Measurements from ENCODE around the gene ZNF709. TPM values are rescaled to one million over a fixed set of nuclear protein-coding genes. Genes with fewer than 3 reads are reported as not detected.
"Not testable (repeated sequence)": the region's sequence is repeated elsewhere in the genome, so short reads cannot be mapped to it uniquely, and the experiment has no call there.

The ZNF709 gene
- total and polyA plus RNA-seq, 2 experiments from 2014 or later, result 2.4 to 8.2 TPM

DNA sequence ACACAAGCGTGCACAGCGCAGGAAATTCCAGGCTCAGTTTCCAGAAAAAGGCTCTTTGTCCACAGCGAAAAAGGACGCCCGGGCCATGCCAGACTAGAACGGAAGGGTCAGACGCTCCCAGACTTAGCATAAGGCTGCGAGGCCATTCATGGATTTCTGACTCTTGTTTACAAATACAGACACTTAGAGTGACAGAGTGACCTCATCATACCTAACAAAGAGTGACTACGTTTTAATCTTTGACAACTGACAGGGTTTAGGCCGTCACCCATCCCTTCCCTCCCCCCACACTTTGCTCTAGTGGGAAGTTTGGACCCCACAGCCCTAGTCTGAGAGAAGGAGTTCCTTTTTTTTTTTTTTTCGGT lies 418 bp upstream of the ZNF709 start:
- peak overlapping the region; percentile 58 for H3K4me3 ChIP-seq
- DNase-seq (ENCODE audit: low read depth in 1 of 2, low spot score in 1 of 2), result no peak
- TF ChIP-seq, protein P1, sequence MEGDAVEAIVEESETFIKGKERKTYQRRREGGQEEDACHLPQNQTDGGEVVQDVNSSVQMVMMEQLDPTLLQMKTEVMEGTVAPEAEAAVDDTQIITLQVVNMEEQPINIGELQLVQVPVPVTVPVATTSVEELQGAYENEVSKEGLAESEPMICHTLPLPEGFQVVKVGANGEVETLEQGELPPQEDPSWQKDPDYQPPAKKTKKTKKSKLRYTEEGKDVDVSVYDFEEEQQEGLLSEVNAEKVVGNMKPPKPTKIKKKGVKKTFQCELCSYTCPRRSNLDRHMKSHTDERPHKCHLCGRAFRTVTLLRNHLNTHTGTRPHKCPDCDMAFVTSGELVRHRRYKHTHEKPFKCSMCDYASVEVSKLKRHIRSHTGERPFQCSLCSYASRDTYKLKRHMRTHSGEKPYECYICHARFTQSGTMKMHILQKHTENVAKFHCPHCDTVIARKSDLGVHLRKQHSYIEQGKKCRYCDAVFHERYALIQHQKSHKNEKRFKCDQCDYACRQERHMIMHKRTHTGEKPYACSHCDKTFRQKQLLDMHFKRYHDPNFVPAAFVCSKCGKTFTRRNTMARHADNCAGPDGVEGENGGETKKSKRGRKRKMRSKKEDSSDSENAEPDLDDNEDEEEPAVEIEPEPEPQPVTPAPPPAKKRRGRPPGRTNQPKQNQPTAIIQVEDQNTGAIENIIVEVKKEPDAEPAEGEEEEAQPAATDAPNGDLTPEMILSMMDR (IDR thresholded peaks at IDR 0.05; ENCODE audit: low read depth, low read length), result no peak
- H3K27ac ChIP-seq, result peak overlapping the region; percentile 57
- H3K27me3 ChIP-seq, result no peaks in the 10 kb centered on the region
- no peaks in the 10 kb centered on the region for H3K9me3 ChIP-seq (ENCODE audit: low read depth)
- no peaks in the 10 kb centered on the region for H3K36me3 ChIP-seq
- peaks cover 16% of the 10 kb centered on the region for H3K4me1 ChIP-seq (ENCODE audit: low read depth)

DNA sequence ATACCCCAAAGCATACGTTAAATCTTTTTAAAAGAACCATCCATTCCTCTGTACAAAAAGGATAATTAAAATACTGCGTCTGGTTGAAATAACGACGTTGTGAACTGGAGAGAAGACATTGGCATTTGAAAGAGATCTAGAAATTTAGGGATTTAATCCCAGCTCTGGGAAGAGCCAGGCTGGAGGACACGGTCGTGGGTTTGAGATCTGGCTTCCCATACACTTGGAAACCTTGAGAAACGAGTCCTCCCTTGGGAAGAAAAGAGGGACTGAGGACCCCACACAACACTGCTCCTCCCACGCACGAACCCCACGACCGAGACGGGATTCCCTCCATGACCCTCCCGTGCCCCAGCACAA lies 625 bp downstream of the ZNF709 start:
- H3K36me3 ChIP-seq, result no peaks in the 10 kb centered on the region
- H3K27me3 ChIP-seq, result no peaks in the 10 kb centered on the region
- H3K4me1 ChIP-seq (ENCODE audit: low read depth), result peaks cover 16% of the 10 kb centered on the region
- TF ChIP-seq, protein P1 (IDR thresholded peaks at IDR 0.05; ENCODE audit: low read depth, low read length), result no peak
- H3K27ac ChIP-seq, result peak overlapping the region; percentile 75
- no peak for DNase-seq (ENCODE audit: low read depth in 1 of 2, low spot score in 1 of 2)
- H3K9me3 ChIP-seq (ENCODE audit: low read depth), result no peaks in the 10 kb centered on the region
- peak overlapping the region; percentile 58 for H3K4me3 ChIP-seq

DNA sequence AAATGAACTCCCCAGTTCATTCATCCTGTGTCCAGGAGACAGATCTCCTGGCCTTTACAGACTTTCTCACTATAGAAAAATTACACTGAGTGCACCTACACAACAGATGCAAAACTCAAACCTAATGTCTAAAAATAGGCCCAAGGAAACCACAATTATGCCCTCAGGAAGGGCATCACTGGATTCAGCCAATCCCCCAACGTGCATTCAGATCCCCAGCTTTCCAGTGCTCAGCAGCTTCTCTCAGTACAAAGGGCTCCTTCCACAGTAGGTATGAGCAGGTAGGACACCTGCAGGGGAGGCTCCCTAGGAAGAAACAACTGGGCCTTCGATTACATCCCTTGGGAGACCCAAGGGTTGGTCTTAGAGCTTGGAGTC lies 2.1 kb downstream of the ZNF709 start:
- DNase-seq (ENCODE audit: low read depth in 1 of 2, low spot score in 1 of 2), result no peak
- no peaks in the 10 kb centered on the region for H3K9me3 ChIP-seq (ENCODE audit: low read depth)
- H3K27ac ChIP-seq, result no peak overlapping the region
- TF ChIP-seq, protein P1 (IDR thresholded peaks at IDR 0.05; ENCODE audit: low read depth, low read length), result no peak
- H3K27me3 ChIP-seq, result no peaks in the 10 kb centered on the region
- H3K4me1 ChIP-seq (ENCODE audit: low read depth), result peaks cover 16% of the 10 kb centered on the region
- no peak overlapping the region for H3K4me3 ChIP-seq
- no peaks in the 10 kb centered on the region for H3K36me3 ChIP-seq

DNA sequence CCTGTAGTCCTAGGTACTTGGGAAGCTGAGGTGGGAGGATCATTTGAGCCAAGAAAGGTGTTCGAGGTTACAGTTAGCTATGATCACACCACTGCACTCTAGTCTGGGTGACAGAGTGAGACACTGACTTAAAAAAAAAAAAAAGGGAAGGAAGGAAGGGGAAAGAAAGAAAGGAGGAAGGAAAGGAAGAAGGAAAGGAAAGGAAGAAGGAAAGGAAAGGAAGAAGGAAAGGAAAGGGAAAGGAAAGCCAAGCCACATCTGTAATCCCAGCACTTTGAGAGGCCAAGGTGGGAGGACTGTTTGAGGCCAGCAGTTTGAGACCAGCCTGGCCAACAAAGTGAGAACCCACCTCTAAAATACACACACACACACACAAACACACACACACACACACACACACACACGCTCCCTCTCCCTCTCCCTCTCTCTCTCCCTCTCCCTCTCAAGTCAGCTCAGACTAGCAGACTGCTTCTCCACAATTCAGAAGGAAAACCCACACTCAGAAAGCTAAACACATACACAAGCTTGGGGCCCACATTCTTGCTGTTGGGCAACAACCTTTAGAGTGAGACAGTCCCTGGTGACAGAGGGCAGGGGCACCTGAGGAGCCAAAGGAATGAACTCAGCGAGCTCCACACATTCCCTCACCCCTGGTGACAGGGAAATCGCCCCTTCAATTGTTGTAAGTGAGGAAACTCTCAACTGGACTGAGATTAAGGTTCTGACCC lies 2.7 kb downstream of the ZNF709 start:
- Histone ChIP-seq H3K27me3 (no peaks in the 10 kb centered on the region), H3K4me1 (ENCODE audit: low read depth) (peaks cover 16% of the 10 kb centered on the region), H3K27ac (no peak overlapping the region), H3K36me3 (no peaks in the 10 kb centered on the region), H3K4me3 (no peak overlapping the region), H3K9me3 (ENCODE audit: low read depth) (no peaks in the 10 kb centered on the region)
- TF ChIP-seq, protein P1 (IDR thresholded peaks at IDR 0.05; ENCODE audit: low read depth, low read length), result no peak
- no peak for DNase-seq (ENCODE audit: low read depth in 1 of 2, low spot score in 1 of 2)

DNA sequence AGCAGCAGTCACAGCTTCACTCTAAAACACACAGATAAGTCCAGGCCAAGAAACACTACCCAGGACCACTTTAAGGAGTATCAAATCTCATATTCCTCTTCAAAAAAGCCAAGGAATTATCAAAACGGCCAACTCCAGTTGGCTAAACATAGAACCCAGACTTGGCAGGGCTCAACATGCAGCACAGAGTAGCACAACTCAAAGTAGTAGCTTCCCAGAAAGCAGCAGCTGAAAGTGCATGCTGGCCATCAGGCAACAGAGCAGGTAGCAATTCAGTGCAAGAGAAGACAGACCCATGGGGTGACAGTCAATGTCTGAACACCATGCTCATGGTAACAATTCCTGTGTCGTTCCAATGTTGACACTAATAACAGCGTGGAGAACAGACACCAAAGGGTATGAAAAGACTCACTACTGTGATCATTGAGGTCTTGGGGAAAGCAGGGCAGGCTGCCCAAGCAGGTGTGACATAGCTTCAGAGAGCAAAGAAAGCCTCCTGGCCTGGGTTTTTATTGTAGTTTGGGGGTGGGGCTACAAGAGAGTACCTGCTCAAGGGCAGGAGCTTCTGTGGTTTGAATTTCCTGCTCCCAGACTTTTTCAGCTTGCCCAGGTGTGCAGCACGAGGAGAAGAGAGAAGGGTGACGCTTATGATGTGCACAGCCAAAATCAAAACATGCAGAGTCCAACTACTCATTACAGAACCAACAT lies 6.2 kb downstream of the ZNF709 start:
- Histone ChIP-seq H3K36me3 (no peaks in the 10 kb centered on the region), H3K27ac (no peak overlapping the region), H3K4me1 (ENCODE audit: low read depth) (peaks cover 5% of the 10 kb centered on the region), H3K9me3 (ENCODE audit: low read depth) (no peaks in the 10 kb centered on the region), H3K27me3 (no peaks in the 10 kb centered on the region), H3K4me3 (no peak overlapping the region)
- TF ChIP-seq, protein P1 (IDR thresholded peaks at IDR 0.05; ENCODE audit: low read depth, low read length), result no peak
- no peak for DNase-seq (ENCODE audit: low read depth in 1 of 2, low spot score in 1 of 2)

DNA sequence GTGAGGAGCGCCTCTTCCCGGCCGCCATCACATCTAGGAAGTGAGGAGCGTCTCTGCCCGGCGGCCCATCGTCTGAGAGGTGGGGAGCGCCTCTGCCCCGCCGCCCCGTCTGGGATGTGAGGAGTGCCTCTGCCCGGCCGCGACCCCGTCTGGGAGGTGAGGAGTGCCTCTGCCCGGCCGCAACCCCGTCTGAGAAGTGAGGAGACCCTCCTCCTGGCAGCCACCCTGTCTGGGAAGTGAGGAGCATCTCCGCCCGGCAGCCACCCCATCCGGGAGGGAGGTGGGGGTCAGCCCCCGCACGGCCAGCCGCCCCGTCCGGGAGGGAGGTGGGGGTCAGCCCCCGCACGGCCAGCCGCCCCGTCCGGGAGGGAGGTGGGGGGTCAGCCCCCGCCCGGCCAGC lies 17.0 kb downstream of the ZNF709 start:
- not testable (repeated sequence) for H3K27ac ChIP-seq; H3K4me1 ChIP-seq (ENCODE audit: low read depth); H3K36me3 ChIP-seq; H3K4me3 ChIP-seq; H3K9me3 ChIP-seq (ENCODE audit: low read depth); H3K27me3 ChIP-seq; DNase-seq (ENCODE audit: low read depth in 1 of 2, low spot score in 1 of 2)

Data from cardiac muscle cell (in vitro differentiated cells and primary cell).